PFSK-1 (cell line): ENCODE data around the gene PSAP.

Experiments used
- FOXP2 ChIP-seq: optimal IDR thresholded peaks from 2 replicates; pipeline ENCODE3; 2011; ENCODE audit warnings: borderline replicate concordance, control low read depth, inconsistent platforms; ENCODE audit not compliant: insufficient read depth; ENCODE audit errors: extremely low read length, extremely low read depth
- POLR2AphosphoS5 ChIP-seq: IDR thresholded peaks from 2 replicates; pipeline ENCODE4 v1.6.1; 2012; ENCODE audit warnings: low read depth, mild to moderate bottlenecking, control low read depth, low read length, moderate library complexity
- REST ChIP-seq, 2 experiments: IDR thresholded peaks; 2 replicates each; pipeline versions ENCODE4 v1.6.1 to v1.8.0; 2011 to 2012; ENCODE audit warnings: low read depth in 2 of 2, low read length in 2 of 2, control low read depth in 1 of 2, inconsistent platforms in 1 of 2, mild to moderate bottlenecking in 1 of 2, moderate library complexity in 1 of 2; ENCODE audit not compliant: insufficient read depth in 1 of 2
- SIN3A ChIP-seq: IDR thresholded peaks from 2 replicates; pipeline ENCODE4 v1.6.1; 2012; ENCODE audit warnings: mild to moderate bottlenecking, low read length, moderate library complexity, borderline replicate concordance; ENCODE audit not compliant: insufficient read depth
- TAF1 ChIP-seq: IDR thresholded peaks from 2 replicates; pipeline ENCODE4 v1.6.1; 2012; ENCODE audit warnings: low read length, control low read depth, borderline replicate concordance; ENCODE audit not compliant: insufficient read depth

The PSAP gene

GRCh38 chr10:71810048-71810750, 40.9 kb downstream of the PSAP start:
- no peak for TF ChIP-seq TAF1
- no peak for TF ChIP-seq SIN3A

DNA sequence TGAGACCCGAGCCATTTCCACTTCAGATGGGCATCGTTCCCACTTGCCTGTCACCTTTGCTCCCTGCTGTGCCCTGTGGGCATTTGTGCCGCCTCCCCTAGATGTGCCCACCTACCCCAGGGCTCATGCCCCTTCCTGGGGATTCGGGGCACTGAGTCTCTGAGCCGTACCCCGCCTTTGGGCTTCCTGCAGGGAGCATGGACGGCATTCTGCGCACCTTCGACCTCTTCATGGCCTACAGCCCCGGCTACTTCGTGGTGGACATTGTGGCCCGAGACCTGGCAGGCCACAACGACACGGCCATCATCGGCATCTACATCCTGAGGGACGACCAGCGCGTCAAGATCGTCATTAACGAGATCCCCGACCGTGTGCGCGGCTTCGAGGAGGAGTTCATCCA, 41.4 kb downstream of the PSAP start:
- no peak for TF ChIP-seq POLR2AphosphoS5
- TF ChIP-seq FOXP2, result no peak
- no peak for TF ChIP-seq TAF1
- no peak for TF ChIP-seq SIN3A
- TF ChIP-seq REST (IDR thresholded peaks at IDR 0.05; ENCODE audit: insufficient read depth in 1 of 2, low read depth in 2 of 2, low read length in 2 of 2), result no peak

DNA sequence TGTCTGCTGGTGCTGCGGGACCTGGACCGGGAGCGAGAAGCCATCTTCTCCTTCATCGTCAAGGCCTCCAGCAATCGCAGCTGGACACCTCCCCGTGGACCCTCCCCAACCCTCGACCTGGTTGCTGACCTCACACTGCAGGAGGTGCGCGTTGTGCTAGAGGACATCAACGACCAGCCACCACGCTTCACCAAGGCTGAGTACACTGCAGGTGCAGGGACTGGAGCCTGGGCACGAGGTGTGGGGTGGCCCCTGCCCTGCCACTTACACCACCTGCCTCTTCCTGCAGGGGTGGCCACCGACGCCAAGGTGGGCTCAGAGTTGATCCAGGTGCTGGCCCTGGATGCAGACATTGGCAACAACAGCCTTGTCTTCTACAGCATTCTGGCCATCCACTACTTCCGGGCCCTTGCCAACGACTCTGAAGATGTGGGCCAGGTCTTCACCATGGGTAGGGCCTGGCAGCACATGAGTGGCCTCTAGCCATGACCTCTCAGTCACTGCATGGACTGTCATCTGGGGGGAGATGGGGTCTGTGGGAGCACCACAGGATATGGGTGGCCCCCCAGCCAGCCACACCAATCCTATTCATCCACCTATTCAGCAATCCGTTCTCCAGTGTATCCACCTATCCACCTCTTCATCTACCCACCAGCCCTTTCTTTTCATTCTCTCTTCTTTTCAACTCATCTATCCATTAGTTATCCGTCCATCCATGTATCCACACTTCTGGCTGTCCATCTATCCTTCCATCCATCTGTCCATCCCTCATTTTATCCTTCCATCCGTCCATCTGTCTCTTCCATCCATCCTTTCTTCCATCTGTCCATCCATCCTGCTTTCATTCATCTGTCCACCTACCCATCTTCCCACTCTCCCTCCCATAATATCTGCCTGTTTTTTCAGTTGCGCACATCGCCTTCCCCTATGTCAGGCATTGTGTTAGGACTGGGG, 43.2 kb downstream of the PSAP start:
- no peak for TF ChIP-seq REST (IDR thresholded peaks at IDR 0.05; ENCODE audit: insufficient read depth in 1 of 2, low read depth in 2 of 2, low read length in 2 of 2)
- TF ChIP-seq POLR2AphosphoS5, result no peak
- TF ChIP-seq SIN3A, result no peak
- TF ChIP-seq TAF1, result no peak
- TF ChIP-seq FOXP2, result no peak

DNA sequence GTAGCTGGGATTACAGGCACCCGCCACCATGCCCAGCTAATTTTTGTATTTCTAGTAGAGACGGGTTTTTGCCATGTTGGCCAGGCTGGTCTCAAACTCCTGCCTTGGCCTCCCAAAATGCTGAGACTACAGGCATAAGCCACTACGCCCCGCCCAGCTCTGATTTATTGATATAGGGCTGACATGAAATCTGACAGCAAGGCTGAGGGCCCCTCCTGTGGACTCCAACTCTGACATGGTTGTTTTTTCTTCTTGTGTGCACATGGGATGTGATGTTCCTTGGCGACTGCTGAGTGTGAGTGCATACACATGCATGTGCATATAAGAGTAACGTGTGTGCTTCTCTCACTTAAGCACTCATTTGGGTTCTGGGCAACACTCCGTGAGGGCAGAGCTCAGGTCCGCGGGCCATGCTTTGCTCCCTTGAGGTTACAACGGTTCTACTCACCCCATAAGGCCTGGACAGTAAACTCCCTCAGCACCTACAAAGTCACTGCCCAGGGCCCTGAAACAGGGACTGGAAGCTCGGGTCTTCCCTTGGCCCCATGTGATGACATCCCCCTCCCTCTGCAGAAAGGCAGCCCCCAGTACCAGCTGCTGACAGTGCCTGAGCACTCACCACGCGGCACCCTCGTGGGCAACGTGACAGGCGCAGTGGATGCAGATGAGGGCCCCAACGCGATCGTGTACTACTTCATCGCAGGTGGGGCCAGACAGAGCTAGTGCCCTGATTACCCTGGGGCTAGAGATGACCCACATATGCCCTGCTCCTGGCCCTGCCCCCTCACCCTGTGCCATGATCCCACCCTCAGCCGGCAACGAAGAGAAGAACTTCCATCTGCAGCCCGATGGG, 44.1 kb downstream of the PSAP start:
- TF ChIP-seq POLR2AphosphoS5 (no peak), SIN3A (no peak), TAF1 (no peak), FOXP2 (no peak), REST (IDR thresholded peaks at IDR 0.05; ENCODE audit: insufficient read depth in 1 of 2, low read depth in 2 of 2, low read length in 2 of 2) (no peak)
